Activated naive CD4-positive, alpha-beta T cell (primary cell): ENCODE measurements around the gene TMEM108.

Source experiments
- DNase-seq, 4 experiments: peaks; one replicate each; lab custom pipeline; 2025; lab: John Stamatoyannopoulos, UW

Gene TMEM108

DNA sequence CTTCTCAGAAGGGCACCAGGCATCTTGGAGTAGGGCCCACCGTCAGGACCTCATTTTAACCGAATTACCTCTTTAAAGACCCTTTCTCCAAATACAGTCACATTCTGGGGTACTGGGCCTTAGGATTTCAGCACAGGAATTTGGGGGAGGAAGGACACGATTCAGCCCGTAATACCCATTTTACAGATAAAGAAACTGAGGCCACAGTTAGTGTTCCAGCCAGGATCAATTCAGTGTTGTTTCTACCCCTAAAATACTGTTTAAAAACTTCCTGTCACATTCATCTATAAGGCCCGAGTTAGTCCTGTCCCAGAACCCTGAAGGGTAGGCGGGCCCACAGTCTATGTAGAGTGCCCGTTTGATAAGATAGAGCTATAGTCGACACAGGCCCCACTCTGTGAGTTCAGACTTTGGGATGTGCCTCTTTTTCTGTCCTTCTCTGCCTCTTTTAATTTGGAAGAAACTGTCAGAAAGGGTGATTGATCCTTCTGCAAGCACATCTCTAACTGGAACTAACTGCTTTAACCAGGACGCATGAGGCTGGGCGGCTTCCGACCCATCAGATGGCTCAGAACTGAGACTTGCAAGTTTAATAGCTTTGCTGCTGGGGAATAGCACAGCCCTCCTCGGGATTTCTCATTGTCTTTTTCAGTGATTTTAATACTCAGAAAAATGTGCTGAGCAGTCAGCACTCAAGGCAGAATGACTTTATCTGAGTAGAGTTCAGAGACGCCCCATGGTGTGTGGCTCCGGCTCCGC, 381.1 kb downstream of the TMEM108 start:
- DNase-seq = no peak

DNA sequence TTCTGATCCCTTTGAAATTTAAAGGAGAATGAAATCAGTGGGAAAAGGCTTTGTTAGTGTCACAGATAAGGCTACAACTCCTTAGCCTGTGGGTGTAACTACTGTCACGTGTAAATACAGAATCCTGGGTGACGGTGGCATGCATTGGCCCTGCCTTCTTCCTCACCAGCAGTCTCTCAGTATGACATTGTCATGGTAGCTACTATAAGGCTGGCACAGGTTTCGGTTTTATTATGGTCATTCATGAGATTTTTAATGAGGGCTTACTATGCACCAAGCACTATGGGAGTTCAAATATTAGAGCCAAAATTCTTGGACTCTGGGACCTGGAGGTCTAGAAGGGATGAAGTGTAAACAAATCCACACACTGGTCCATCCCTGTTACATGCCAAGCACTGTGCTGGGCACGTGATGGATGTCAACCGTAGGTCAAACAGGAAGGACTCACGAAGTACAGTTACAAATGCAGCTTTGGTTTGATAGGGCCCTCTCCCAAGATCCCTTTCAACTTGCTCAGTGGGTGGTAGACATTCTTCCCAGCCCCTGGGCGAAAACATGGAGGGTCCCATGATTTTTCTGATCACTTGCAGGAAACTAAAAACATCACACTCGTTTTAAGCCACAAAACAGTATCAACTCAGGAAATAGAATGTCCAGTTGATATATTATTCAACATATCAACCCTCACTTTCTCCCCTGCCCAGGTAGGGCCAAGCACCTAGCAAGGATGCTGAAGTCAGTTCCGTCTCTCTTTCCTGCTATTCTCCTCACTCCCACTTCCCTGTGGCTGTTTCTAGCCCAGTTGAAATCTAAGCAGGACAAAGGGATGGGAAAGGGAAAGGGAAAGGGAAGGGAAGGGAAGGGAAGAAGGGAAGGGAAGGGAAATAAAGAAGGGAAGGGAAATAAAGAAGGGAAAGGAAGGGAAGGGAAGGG, 387.0 kb downstream of the TMEM108 start:
- no peak for DNase-seq

DNA sequence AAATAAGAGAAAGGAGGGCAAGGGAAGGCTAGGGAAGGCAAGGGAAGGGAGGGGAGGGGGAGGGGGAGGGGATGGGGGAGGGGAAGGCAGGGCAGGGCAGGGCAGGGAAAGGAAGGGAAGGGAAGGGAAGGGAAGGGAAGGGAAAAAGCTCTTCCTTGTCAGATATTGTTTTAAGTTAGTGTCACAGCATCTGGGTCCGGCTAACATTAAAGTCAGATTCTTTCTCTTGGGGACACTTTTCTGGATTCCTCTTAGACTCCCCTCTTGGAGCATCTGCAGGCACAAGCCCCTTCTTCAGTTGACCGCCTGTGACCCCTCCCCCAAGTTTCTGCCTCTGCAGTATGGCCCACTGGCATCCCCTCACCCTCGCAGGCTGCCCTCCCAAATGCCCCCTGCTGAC, 387.7 kb downstream of the TMEM108 start:
- no peak for DNase-seq

DNA sequence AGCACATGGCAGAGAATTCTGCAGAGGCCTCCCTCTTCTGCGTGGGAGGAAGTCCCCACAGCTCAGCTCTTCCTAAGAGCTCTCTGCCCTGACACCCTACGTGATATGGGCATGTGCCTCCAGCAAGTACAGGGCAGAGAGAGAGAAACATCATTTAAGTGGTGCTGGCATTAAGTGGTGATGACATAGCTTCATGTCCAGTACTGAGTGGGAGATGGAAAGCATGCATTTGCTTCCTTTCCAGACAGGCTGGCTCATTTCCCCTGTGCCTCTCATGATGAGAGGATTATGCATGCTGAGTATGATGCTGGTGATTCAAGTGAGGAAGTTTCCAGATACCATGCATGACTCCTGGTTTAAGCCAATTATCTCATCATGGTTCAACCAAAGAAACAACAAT, 388.5 kb downstream of the TMEM108 start:
- no peak for DNase-seq

DNA sequence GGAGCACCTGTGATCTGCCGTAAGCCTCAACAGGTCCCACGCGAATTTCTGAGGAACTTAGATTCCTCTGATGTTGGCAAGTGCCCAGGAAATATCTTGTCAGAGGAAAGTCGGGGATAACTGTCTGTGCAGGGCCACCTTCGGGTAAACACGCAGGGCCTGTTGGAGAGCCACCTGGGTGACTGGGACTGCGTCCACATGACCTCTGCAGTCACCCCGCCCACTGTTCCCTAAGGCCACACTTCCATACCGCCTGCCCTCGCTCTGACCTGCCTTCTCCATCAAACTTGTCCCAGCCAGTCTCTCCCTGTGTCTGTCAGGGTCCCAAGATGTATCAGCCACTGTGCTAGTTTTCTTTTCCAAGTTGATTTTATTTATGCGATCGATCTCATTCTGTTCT, 390.4 kb downstream of the TMEM108 start:
- no peak for DNase-seq

DNA sequence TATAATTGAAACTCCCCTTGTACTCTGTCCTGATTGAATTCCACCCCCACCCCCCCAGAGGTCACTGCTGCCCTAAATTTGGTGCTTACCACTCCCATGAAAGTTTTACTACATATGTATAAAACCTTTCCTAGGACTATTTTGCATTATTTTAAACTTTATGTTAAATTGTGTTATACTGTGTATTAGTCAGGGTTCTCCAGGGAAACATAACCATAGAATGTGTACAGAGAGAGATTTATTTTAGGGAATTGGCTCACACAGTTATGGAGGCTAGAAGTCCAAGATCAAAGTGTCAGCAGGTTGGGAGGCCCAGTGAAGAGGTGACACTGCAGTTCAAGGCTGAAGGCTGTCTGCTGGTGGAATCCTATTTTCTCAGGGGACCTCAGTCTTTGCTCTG, 390.9 kb downstream of the TMEM108 start:
- no peak for DNase-seq

DNA sequence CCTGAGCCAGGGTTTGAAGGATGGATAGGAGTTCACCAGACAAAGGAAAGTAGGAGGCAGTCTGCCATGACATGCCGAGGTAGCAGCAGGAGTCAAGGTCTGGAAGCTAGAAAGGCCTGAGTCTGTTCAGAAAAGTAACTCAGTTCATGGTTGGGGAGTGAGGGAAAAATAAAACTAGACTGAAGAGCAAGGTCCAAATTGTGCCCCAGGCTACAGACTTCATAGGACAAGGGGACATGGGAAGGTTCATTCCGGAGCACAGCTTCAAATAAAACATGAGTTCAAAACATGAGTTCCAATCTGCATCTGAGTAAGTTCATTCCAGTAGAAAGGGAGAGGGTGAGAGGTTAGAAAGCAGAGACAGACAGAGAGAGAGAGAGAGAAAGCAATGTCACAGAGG, 401.4 kb downstream of the TMEM108 start:
- no peak for DNase-seq

DNA sequence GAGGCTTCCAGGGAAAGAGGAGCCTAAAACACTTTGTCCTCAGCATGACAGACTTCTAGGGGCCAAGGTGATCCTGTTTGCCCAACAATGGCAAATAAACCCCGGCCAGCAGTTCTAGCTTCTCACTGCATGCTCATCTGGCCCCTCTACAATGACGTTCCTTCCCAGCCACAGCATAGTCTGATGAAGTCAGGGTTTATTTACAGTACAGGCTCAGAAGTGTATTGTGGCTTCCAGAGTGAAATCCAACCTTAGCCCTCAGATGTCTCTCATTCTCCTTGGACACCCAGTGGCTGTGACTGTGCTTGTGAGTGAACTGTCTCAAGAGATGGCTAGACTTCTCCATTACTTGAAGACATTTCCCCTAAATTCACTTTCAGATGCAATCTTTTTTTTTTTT, 402.5 kb downstream of the TMEM108 start:
- no peak for DNase-seq

DNA sequence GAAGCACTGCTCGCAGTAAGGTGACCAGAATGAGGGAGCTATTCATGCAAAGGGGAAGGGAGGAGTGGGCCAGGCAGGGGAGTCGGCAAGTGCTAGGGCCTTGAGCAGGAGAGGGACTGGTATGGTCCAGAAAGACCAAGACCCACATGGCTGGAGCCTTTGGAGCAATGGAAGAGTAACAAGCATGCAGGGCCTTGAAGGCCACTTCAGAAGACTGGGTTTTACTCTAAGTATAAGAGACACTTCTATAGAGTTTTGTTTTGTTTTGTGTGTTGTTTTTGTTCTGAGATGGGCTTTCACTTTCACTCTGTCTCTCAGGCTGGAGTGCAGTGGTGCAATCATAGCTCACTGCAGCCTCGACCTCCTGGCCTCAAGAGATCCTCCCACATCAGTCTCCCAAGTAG, 403.7 kb downstream of the TMEM108 start:
- no peak for DNase-seq

DNA sequence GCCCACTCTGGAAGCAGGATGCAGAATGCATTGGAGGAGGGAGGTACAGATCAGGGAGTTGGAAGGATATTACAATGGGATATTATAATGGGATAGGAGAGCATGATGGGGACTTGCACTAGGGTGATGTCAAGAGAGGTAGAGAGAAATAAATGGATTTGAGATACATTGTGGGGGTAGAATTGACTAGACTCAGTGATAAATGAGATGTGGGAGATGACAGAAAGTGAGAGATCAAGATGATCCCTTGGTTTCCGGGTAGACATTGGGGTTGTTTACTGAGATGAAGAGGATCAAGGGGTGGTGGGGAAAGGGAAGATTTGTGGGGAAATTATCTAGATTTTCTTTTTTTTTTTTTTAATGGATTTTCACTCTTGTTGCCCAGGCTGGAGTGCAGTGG, 404.3 kb downstream of the TMEM108 start:
- DNase-seq = no peak

DNA sequence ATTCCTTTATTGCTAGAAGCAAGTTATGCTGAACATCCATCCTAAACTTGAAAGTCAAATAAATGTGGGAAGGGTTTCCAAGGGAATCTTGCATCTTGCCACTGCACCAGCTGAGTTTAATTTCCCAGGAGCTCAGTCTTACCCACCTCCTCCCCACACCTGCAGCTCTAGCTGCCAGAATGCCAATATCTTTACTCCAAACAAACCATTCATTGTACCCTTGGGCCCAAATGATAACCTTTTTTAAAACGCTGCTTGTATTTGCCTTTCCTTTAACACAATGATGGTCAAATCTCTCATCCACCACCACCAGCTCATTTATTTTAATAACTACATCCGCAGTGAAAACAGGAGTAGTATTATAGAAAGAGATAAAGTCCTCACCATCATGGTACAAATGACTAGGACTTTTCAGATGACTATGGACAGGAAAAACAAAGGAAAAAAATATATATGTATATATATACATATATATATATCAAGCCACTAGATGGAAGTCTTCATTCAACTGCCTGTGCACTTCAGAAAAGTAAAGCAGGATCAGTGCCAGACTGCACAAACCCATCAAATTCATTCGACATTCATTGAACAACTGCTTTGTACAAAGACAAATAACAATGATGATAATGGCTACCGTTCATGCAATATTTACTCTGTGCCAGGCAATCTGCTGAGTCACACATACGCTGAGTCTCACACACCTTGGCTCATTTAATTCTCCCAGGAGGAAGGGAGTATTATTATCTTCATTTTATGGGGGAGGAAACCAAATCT, 405.6 kb downstream of the TMEM108 start:
- no peak for DNase-seq

DNA sequence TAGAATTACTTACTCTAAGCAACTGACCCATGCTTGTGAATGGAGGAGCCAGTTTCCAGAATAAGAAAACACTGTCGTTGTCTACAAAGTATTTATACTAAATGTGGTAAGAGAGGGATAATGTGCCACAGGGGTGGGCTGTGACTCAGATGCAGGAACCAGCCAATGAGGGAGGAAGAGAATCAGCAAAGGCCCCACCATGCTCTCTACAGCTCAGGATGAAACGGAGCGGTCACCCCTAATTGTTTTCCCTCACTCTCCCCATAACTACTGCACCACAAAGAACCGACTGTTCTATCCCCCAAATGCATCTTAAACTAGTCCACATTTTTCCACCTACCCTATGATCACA, 406.2 kb downstream of the TMEM108 start:
- no peak for DNase-seq

DNA sequence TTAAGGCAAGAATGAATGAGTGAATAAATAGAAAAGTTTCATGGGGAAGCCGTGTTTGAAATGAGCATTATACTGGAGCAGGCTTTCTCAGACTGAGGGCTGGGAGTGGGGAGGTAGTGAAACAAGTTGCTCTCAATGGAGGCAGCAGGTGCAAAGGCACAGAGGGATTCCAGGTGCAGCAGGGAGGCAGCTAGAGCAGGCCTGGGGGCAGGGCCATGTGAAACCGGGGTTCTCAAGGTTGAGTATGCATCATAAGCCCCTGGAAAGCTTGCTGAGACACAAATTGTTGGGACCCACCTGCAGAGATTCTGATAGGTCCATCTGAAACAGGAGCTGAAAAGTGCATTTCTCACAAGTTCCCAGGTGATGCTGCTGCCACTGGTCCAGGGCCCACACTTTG, 406.9 kb downstream of the TMEM108 start:
- DNase-seq = no peak
